A549 (cell line): Measurements from ENCODE around the gene SNX19. TPM values are rescaled to one million over a fixed set of nuclear protein-coding genes. Genes with fewer than 3 reads are reported as not detected.

Experiments
- ATAC-seq, 2 experiments: fragments of 200-7000 bp in 1 of 2; fragments of >200 bp in 1 of 2; cut with Nextera tagmentation in 1 of 2; cut with Tn5 transposase in 1 of 2; 3 replicates each; pipeline versions ENCODE4 v1.8.0 to v1.9.1; 2018 to 2020; ENCODE audit warnings: mild to moderate bottlenecking in 1 of 2, moderate library complexity in 1 of 2
- CTCF ChIA-PET: fragments of 300-600 bp; sonication (Branson Sonifier 250); formaldehyde crosslinking; extraction: SDS; loops from one replicate; lab custom pipeline; 2021; ENCODE audit warnings: antibody characterized with exemption, inconsistent platforms; lab: Yijun Ruan, JAX
- POLR2A ChIA-PET: fragments of 350-600 bp; formaldehyde crosslinking; extraction: SDS; loops from one replicate; lab custom pipeline; 2021; ENCODE audit warnings: antibody characterized with exemption, inconsistent platforms; lab: Yijun Ruan, JAX
- DNase-seq, 2 experiments: peaks; one replicate each; pipeline versions ENCODE4 v3.0.0 to v3.0.0-alpha.2; 2011 to 2016; ENCODE audit warnings: low read depth in 1 of 2, low spot score in 1 of 2
- FAIRE-seq: peaks from 2 replicates; lab custom pipeline; 2011; peaks lifted over from hg19 to GRCh38; lab: Jason Lieb, UNC
- H3K27ac ChIP-seq, 2 experiments: fragments of >200 bp; sonication (Bioruptor Twin); formaldehyde crosslinking; 3 replicates each; pipeline ENCODE4 v1.5.1; 2016 to 2017
- H3K4me1 ChIP-seq: fragments of >200 bp; sonication (Bioruptor Twin); formaldehyde crosslinking; 3 replicates; pipeline ENCODE4 v1.6.1; 2016
- H3K4me2 ChIP-seq: fragments of >200 bp; sonication (Bioruptor Twin); formaldehyde crosslinking; 3 replicates; pipeline ENCODE4 v1.6.1; 2016
- H3K4me3 ChIP-seq: fragments of >200 bp; sonication (Bioruptor Twin); formaldehyde crosslinking; 3 replicates; pipeline ENCODE4 v1.5.1; 2016
- H3K9me3 ChIP-seq: fragments of >200 bp; sonication (Bioruptor Twin); formaldehyde crosslinking; 3 replicates; pipeline ENCODE4 v1.6.1; 2016
- BHLHE40 ChIP-seq: IDR thresholded peaks from 2 replicates; pipeline ENCODE4 v1.6.1; 2012; ENCODE audit warnings: low read depth, low read length, inconsistent platforms
- CHD2 ChIP-seq: fragments of 150-350 bp; IDR thresholded peaks from 2 replicates; pipeline ENCODE4 v1.6.1; 2014; ENCODE audit warnings: low read length; ENCODE audit not compliant: partially characterized antibody
- EHF ChIP-seq: fragments of 250-450 bp; sonication (Bioruptor Pico); IDR thresholded peaks from 2 replicates; pipeline ENCODE4 v1.5.0; 2020; ENCODE audit warnings: mild to moderate bottlenecking
- ELK1 ChIP-seq: fragments of 150-350 bp; IDR thresholded peaks from 2 replicates; pipeline ENCODE4 v1.6.1; 2014; ENCODE audit warnings: low read depth, mild to moderate bottlenecking, low read length
- EP300 ChIP-seq, 2 experiments: fragments of >200 bp; sonication (Bioruptor Twin); formaldehyde crosslinking; IDR thresholded peaks; 2 replicates in 1 of 2; 3 replicates in 1 of 2; pipeline ENCODE4 v1.6.1; 2016 to 2017
- ESRRA ChIP-seq: fragments of 150-350 bp; IDR thresholded peaks from 2 replicates; pipeline ENCODE4 v1.6.1; 2014; ENCODE audit warnings: mild to moderate bottlenecking, low read length, borderline replicate concordance
- FOSB ChIP-seq: fragments of 250-450 bp; sonication (Bioruptor Pico); IDR thresholded peaks from 2 replicates; pipeline ENCODE4 v1.5.0; 2020; ENCODE audit warnings: mild to moderate bottlenecking, moderate library complexity
- GATA3 ChIP-seq: IDR thresholded peaks from 2 replicates; pipeline ENCODE4 v1.6.1; 2012; ENCODE audit warnings: borderline replicate concordance
- HOXA7 ChIP-seq: fragments of 250-450 bp; sonication (Bioruptor Pico); IDR thresholded peaks from 2 replicates; pipeline ENCODE4 v1.5.0; 2020; ENCODE audit warnings: mild to moderate bottlenecking, moderate library complexity
- MAFK ChIP-seq: fragments of 450-650 bp; IDR thresholded peaks from 2 replicates; pipeline ENCODE4 v1.6.1; 2014; ENCODE audit not compliant: partially characterized antibody
- NPAS2 ChIP-seq: fragments of 250-450 bp; sonication (Bioruptor Pico); IDR thresholded peaks from 2 replicates; pipeline ENCODE4 v1.8.0; 2022; ENCODE audit warnings: mild to moderate bottlenecking, moderate library complexity, borderline replicate concordance
- RCOR1 ChIP-seq: fragments of 150-350 bp; IDR thresholded peaks from 2 replicates; pipeline ENCODE4 v1.6.1; 2014; ENCODE audit warnings: antibody characterized with exemption, low read length, low read depth
- REST ChIP-seq: fragments of 200-600 bp; sonication (generic); IDR thresholded peaks from 2 replicates; pipeline ENCODE4 v1.6.1; 2016; ENCODE audit warnings: antibody characterized with exemption, mild to moderate bottlenecking, moderate library complexity
- SREBF2 ChIP-seq: fragments of 450-650 bp; IDR thresholded peaks from 2 replicates; pipeline ENCODE4 v1.6.1; 2014; ENCODE audit warnings: mild to moderate bottlenecking, moderate library complexity
- ZFP36 ChIP-seq: fragments of 450-650 bp; IDR thresholded peaks from 2 replicates; pipeline ENCODE4 v1.6.1; 2014; ENCODE audit warnings: borderline replicate concordance; ENCODE audit not compliant: partially characterized antibody
- WGBS: methylation state at CpG from one replicate; pipeline ENCODE4 v1.1.6; 2017; ENCODE audit errors: missing lambda C conversion rate; 5-methylcytosine and 5-hydroxymethylcytosine counted together
- polyA plus RNA-seq, 4 experiments: library from polyadenylated mRNA; depleted of rRNA in 3 of 4; stranded (reverse); fragments of >200 nt; fragmentation: RNase III in 1 of 4; extraction: RNeasy Plus Mini Kit Qiagen cat#74134 plus additional on column Dnase treatment in 1 of 4; gene quantifications; 2 replicates in 3 of 4; 3 replicates in 1 of 4; pipeline ENCODE4 v1.2.3, GENCODE V29; 2011 to 2017
- TF ChIP-seq, protein P1 (sequence below): fragments of 250-450 bp; sonication (Bioruptor Pico); IDR thresholded peaks from 2 replicates; pipeline ENCODE4 v1.5.0; 2020; ENCODE audit warnings: low read depth, mild to moderate bottlenecking, moderate library complexity
- TF ChIP-seq, protein P2 (sequence below): fragments of >200 bp; sonication (Bioruptor Twin); formaldehyde crosslinking; IDR thresholded peaks from 3 replicates; pipeline ENCODE4 v1.5.1; 2016

SNX19 gene
- polyA plus RNA-seq, 2 of the 4 experiments (the other 2 are of a cell fraction) = 13.4 to 26.7 TPM

- DNase-seq (no peak), ATAC-seq (no peak), FAIRE-seq (no peak)
- no peak for TF ChIP-seq HOXA7 (CRISPR knock-in tag)
- no peak for TF ChIP-seq RCOR1
- no peak for TF ChIP-seq ESRRA
- no peak for TF ChIP-seq CHD2
- TF ChIP-seq, protein P1, sequence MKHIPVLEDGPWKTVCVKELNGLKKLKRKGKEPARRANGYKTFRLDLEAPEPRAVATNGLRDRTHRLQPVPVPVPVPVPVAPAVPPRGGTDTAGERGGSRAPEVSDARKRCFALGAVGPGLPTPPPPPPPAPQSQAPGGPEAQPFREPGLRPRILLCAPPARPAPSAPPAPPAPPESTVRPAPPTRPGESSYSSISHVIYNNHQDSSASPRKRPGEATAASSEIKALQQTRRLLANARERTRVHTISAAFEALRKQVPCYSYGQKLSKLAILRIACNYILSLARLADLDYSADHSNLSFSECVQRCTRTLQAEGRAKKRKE (CRISPR knock-in tag) = no peak
- TF ChIP-seq ELK1 = no peak
- no peak for TF ChIP-seq EHF
- TF ChIP-seq GATA3 = no peak
- no peak for TF ChIP-seq MAFK
- no peak for TF ChIP-seq FOSB (CRISPR knock-in tag)
- Histone ChIP-seq H3K9me3 (no peaks in the 10 kb centered on the region), H3K4me1 (peaks cover 11% of the 10 kb centered on the region; the same call in 2 of the 3 replicates), H3K4me3 (no peak overlapping the region), H3K27ac (no peak overlapping the region), H3K4me2 (no peak overlapping the region)
- WGBS = 45% methylated on average over 4 of the region's 4 CpGs
- ChIA-PET POLR2A (no interaction called here), CTCF (interaction anchor here (1.3 to 9.3 kb wide), 4 partner anchors 12 to 460 kb away, joined by 9 to 119 read pairs (median 24); partner anchors contain the start of gene ADAMTS8)
These were observed 23.4 kb downstream of the SNX19 start for GRCh38 chr11:130892861-130893260.

GRCh38 chr11:130891326-130891725 is 25.0 kb downstream of the SNX19 start:
- H3K4me2 ChIP-seq = no peak overlapping the region
- DNase-seq (no peak), FAIRE-seq (no peak), ATAC-seq (no peak)
- peaks cover 4% of the 10 kb centered on the region; the same call in 2 of the 3 replicates for H3K4me1 ChIP-seq
- TF ChIP-seq SREBF2 = no peak
- no peak for TF ChIP-seq FOSB (CRISPR knock-in tag)
- no peak for TF ChIP-seq REST
- TF ChIP-seq EP300 (IDR thresholded peaks at IDR 0.05) = no peak
- no peak for TF ChIP-seq NPAS2 (CRISPR knock-in tag)
- TF ChIP-seq ZFP36 = no peak
- TF ChIP-seq, protein P2, sequence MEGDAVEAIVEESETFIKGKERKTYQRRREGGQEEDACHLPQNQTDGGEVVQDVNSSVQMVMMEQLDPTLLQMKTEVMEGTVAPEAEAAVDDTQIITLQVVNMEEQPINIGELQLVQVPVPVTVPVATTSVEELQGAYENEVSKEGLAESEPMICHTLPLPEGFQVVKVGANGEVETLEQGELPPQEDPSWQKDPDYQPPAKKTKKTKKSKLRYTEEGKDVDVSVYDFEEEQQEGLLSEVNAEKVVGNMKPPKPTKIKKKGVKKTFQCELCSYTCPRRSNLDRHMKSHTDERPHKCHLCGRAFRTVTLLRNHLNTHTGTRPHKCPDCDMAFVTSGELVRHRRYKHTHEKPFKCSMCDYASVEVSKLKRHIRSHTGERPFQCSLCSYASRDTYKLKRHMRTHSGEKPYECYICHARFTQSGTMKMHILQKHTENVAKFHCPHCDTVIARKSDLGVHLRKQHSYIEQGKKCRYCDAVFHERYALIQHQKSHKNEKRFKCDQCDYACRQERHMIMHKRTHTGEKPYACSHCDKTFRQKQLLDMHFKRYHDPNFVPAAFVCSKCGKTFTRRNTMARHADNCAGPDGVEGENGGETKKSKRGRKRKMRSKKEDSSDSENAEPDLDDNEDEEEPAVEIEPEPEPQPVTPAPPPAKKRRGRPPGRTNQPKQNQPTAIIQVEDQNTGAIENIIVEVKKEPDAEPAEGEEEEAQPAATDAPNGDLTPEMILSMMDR = no peak
- TF ChIP-seq BHLHE40 = no peak
- no peak for TF ChIP-seq RCOR1
- no peak overlapping the region for H3K27ac ChIP-seq
- WGBS = 70% methylated on average over 1 of the region's 1 CpG
- no peak overlapping the region for H3K4me3 ChIP-seq
- ChIA-PET POLR2A (no interaction called here), CTCF (interaction anchor here (0.6 to 1.2 kb wide), 4 partner anchors 29 to 678 kb away, joined by 3 to 7 read pairs (median 3); no protein-coding TSS in a partner anchor)
- no peaks in the 10 kb centered on the region for H3K9me3 ChIP-seq
